IPS DF 6.9 (cell line): Measurements from ENCODE around the gene OCSTAMP.

Source experiments
- DNase-seq: peaks from one replicate; pipeline ENCODE4 v3.0.0-alpha.2; 2013; ENCODE audit warnings: low read depth, low spot score
- H3K27ac ChIP-seq: one replicate; pipeline ENCODE4 v1.5.1; 2013; ENCODE audit warnings: low read length, control low read depth
- H3K27me3 ChIP-seq: 2 replicates; pipeline ENCODE4 v1.6.1; 2013; ENCODE audit warnings: mild to moderate bottlenecking, low read length; ENCODE audit not compliant: control insufficient read depth, insufficient read depth
- H3K36me3 ChIP-seq: 2 replicates; pipeline ENCODE4 v1.6.1; 2013; ENCODE audit warnings: low read length; ENCODE audit not compliant: control insufficient read depth, insufficient read depth
- H3K4me1 ChIP-seq: 2 replicates; pipeline ENCODE4 v1.6.1; 2013; ENCODE audit warnings: low read length; ENCODE audit not compliant: control insufficient read depth, insufficient read depth
- H3K4me3 ChIP-seq: 2 replicates; pipeline ENCODE4 v1.5.1; 2013; ENCODE audit warnings: mild to moderate bottlenecking, low read length
- H3K9me3 ChIP-seq: 2 replicates; pipeline ENCODE4 v1.6.1; 2013; ENCODE audit warnings: low read length, inconsistent platforms; ENCODE audit not compliant: control insufficient read depth, insufficient read depth
- WGBS: extraction: QIAGEN DNeasy Blood & Tissue Kit; methylation state at CpG from one replicate; pipeline ENCODE4 v1.1.7; 2013; ENCODE audit warnings: mixed read lengths, missing lambda C conversion rate; ENCODE audit not compliant: insufficient read length, insufficient coverage; 5-methylcytosine and 5-hydroxymethylcytosine counted together

Gene OCSTAMP

GRCh38 chr20:46545077-46545826 lies 5.2 kb downstream of the OCSTAMP start:
- no peak for DNase-seq
- Histone ChIP-seq H3K4me3 (no peak overlapping the region; the same call in 1 of the 2 replicates), H3K27me3 (no peaks in the 10 kb centered on the region), H3K9me3 (no peaks in the 10 kb centered on the region), H3K27ac (no peak overlapping the region), H3K36me3 (no peaks in the 10 kb centered on the region; the same call in 1 of the 2 replicates), H3K4me1 (no peaks in the 10 kb centered on the region; the same call in none of the 2 replicates)
- WGBS: no CpG with 5 or more reads among the region's 14 CpGs

DNA sequence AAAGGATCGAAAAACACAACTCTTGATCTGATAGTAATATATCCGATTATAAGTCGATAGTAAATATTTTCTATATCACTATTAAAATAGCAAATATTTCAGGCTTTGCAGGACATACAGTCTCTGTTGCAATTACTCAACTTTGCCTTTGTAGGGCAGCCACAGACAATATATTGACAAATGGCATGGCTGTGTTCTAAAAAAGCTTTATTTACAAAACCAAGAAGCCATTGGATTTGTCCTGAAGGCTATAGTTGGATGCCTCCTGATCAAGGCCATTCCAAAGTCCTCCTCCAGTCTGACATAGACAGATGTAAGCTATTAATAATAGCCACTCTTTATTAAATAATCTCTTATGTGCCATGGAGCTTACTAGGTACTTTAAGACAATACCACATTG lies 5.9 kb downstream of the OCSTAMP start:
- DNase-seq: no peak
- H3K4me3 ChIP-seq: no peak overlapping the region
- WGBS: no CpG with 5 or more reads among the region's 3 CpGs
- no peaks in the 10 kb centered on the region; the same call in 1 of the 2 replicates for H3K36me3 ChIP-seq
- H3K4me1 ChIP-seq: no peaks in the 10 kb centered on the region; the same call in none of the 2 replicates
- H3K27me3 ChIP-seq: no peaks in the 10 kb centered on the region
- no peak overlapping the region for H3K27ac ChIP-seq
- no peaks in the 10 kb centered on the region for H3K9me3 ChIP-seq

DNA sequence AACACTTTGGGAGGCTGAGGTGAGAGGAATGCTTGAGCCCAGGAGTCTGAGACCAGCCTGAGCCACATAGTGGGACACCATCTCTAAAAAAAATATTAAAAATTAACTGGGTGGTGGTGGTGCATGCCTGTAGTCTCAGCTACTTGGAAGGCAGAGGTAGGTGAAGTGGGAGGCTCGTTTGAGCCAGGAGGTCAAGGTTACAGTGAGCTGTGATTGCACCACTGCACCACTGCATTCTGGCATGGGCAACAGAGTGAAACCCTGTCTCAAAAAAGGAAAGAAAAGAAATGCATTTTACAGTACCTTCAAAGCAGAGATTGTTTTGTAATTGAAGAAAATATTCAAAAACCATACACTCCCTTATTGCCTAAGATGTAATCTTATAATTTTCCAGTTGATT lies 6.5 kb downstream of the OCSTAMP start:
- no peak for DNase-seq
- WGBS: no CpG with 5 or more reads among the region's 1 CpG
- Histone ChIP-seq H3K4me1 (no peaks in the 10 kb centered on the region; the same call in 1 of the 2 replicates), H3K9me3 (no peaks in the 10 kb centered on the region), H3K27me3 (no peaks in the 10 kb centered on the region), H3K4me3 (no peak overlapping the region), H3K36me3 (no peaks in the 10 kb centered on the region; the same call in 1 of the 2 replicates), H3K27ac (no peak overlapping the region)

- WGBS: no CpG with 5 or more reads among the region's 4 CpGs
- H3K9me3 ChIP-seq: no peaks in the 10 kb centered on the region
- H3K4me1 ChIP-seq: no peaks in the 10 kb centered on the region; the same call in 1 of the 2 replicates
- no peak overlapping the region for H3K4me3 ChIP-seq
- H3K27ac ChIP-seq: no peak overlapping the region
- no peak for DNase-seq
- H3K27me3 ChIP-seq: no peaks in the 10 kb centered on the region
- no peaks in the 10 kb centered on the region; the same call in 1 of the 2 replicates for H3K36me3 ChIP-seq
Measured at GRCh38 chr20:46543033-46543432, 7.4 kb downstream of the OCSTAMP start.

DNA sequence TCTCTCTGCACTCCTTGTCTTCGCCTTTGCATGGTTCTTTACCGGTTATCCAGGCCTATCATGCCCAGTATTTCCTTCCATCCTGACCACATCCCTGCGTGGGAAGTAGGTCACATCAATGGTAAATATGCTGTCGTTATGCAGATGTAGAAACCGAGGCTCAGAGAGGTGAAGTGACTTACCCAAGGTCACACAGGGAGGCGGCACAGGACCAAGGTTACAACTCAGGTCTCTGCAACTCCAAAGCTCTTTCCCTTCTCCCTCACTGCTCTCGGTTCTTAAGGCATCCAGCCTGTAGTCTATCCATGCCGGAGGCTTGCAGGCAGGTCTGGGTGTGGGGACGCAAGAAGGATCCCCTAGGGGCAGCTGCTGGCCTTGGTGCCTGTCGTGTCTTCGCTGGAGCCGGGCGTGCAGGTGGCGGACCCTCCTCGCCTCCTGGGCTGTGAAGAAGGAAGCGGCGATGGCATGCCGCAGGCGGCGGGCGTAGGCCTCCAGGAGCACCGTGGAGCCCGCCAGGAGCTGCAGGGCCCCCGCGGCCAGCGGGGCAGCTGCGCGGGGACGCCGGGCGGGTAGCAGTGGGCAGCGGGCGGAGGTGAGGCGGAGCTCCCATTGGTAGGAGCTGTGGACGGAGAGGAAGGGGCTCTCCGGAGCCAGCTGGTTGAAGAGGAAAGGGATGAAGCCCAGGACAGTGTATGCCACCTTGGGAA lies 9.1 kb downstream of the OCSTAMP start:
- Histone ChIP-seq H3K27ac (no peak overlapping the region), H3K9me3 (no peaks in the 10 kb centered on the region), H3K27me3 (no peaks in the 10 kb centered on the region), H3K4me3 (no peak overlapping the region), H3K36me3 (no peaks in the 10 kb centered on the region; the same call in 1 of the 2 replicates), H3K4me1 (no peaks in the 10 kb centered on the region; the same call in 1 of the 2 replicates)
- WGBS: no CpG with 5 or more reads among the region's 36 CpGs
- DNase-seq: no peak

DNA sequence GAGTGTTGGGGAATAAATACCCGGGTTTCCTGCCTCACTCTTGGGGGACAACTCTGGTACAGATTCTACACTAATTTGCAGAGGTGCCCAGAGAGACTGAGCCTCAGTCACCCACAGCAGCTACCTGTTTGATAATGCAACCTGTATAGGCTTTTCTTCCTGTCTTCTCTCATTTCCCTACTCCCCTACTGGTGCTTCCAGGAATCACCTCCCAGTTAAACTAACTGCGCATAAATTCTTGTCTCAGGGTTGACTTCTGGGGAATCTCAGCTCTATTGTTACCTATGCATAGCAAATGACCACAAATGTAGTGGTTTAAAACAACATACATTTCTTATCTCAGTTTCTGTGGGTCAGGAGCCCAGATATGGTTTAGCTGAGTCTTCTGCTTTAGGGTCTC lies 11.3 kb downstream of the OCSTAMP start:
- no peaks in the 10 kb centered on the region for H3K9me3 ChIP-seq
- no peak for DNase-seq
- no peaks in the 10 kb centered on the region for H3K36me3 ChIP-seq
- no peaks in the 10 kb centered on the region for H3K27me3 ChIP-seq
- no peak overlapping the region for H3K27ac ChIP-seq
- WGBS: no CpG with 5 or more reads among the region's 2 CpGs
- H3K4me1 ChIP-seq: no peaks in the 10 kb centered on the region
- H3K4me3 ChIP-seq: no peak overlapping the region

DNA sequence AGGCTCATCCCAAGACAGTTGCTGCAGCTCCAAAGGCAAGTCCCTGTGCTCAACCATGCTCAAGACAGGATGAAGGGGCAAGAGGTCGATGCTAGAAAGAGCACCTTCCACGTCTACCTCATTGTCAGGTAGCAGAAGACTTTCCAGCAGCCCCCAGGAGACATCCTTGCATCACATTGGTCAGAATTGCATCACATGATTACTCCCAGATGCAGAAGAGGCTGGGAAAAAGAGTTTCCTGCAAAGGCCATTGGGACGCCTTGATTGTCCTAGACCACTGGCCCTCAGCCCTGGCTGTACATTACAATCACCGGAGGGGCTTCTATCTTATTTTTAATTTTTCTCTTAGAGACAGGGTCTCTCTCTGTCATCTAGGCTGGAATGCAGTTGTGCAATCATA lies 19.8 kb downstream of the OCSTAMP start:
- no CpG with 5 or more reads among the region's 4 CpGs for WGBS
- Histone ChIP-seq H3K4me3 (no peak overlapping the region), H3K27ac (no peak overlapping the region), H3K36me3 (no peaks in the 10 kb centered on the region), H3K9me3 (no peaks in the 10 kb centered on the region), H3K4me1 (no peaks in the 10 kb centered on the region), H3K27me3 (no peaks in the 10 kb centered on the region)
- no peak for DNase-seq

DNA sequence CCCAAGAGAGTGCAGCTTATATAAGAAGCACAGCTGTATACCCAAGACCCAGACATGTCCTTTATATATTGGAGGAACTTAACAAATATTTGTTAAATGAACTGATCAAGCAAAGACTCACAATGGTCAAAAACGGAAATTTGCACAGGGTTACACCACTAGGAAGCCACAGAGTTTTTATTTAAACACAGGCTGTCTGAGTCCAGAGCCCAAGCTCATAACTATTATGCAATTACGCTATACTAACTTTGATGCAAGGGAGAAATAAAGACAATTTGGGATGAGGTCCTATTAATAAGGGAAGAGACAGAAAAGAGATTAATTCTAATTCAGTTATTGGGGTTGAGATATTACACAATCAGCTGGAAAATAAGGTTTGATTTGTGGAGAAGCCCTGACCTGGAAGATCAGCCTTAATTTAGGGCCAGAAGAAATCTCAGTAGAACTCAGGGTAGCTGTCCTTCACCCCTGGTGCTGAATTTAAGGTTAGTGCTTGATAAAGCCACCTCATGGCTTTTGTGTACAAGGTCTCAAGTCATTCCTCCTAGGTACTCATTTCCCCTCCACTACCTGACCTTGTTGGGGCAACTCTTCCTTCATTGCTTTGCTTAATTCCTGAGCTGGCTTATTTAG lies 26.6 kb downstream of the OCSTAMP start:
- no peak overlapping the region for H3K4me3 ChIP-seq
- H3K4me1 ChIP-seq: no peaks in the 10 kb centered on the region
- H3K27ac ChIP-seq: no peak overlapping the region
- DNase-seq: no peak
- no peaks in the 10 kb centered on the region for H3K36me3 ChIP-seq
- no CpG with 5 or more reads among the region's 2 CpGs for WGBS
- H3K27me3 ChIP-seq: no peaks in the 10 kb centered on the region
- H3K9me3 ChIP-seq: no peaks in the 10 kb centered on the region

DNA sequence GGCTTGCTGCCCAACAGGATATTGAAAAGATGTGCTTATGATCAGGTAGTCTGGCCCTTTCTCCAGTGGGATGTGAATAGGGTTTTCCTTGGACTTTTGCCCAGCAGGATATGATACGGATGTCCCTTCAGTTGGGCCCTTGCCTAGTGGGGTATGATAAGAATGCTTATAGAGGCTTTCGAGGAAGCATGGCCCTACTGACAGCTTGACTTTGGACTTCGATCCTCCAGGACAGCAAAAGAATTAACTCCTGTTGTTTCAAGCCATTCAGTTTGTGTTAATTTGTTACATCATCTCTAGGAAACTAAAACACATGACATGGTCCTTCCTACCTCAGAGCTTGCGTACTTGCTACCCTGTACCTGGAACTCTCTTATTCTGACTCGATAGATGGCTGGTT lies 27.3 kb downstream of the OCSTAMP start:
- WGBS: no CpG with 5 or more reads among the region's 5 CpGs
- H3K4me3 ChIP-seq: no peak overlapping the region
- no peaks in the 10 kb centered on the region for H3K27me3 ChIP-seq
- H3K36me3 ChIP-seq: no peaks in the 10 kb centered on the region
- no peak overlapping the region for H3K27ac ChIP-seq
- DNase-seq: no peak
- no peaks in the 10 kb centered on the region for H3K9me3 ChIP-seq
- H3K4me1 ChIP-seq: no peaks in the 10 kb centered on the region

DNA sequence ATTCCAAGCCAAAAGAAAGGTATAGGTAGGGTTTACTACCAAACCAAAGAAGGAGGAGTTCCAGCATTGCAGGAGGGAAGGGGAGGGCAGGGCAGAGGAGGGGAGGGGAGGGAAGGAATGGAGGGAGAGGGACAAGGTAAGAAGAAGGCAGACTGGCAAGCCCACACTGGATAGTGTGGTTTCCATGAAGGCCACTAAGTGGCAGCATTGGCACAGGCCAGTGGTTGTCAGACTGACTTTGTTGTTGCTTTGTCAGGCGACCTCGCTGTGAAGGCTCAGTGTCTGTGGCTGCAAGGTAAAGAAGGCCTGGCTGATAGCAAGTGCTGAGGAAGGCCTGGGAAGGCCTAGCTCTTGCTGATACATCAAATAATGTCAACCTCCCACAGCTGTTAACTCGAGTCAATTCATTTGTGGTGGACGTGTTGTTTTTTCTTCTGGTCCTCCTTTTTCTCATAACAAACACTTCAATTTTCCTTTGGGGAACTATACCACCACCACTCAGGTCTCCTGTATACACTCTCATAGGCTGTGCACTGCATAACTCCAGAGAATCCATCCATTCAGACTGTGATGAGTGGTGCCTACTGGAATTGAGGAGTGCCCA lies 29.4 kb downstream of the OCSTAMP start:
- Histone ChIP-seq H3K9me3 (no peaks in the 10 kb centered on the region; the same call in 1 of the 2 replicates), H3K4me3 (no peak overlapping the region), H3K4me1 (no peaks in the 10 kb centered on the region), H3K36me3 (no peaks in the 10 kb centered on the region), H3K27me3 (no peaks in the 10 kb centered on the region), H3K27ac (no peak overlapping the region)
- DNase-seq: peak; percentile 74
- no CpG with 5 or more reads among the region's 4 CpGs for WGBS
